Measurements from ENCODE around the gene CCDC175. TPM values are rescaled to one million over a fixed set of nuclear protein-coding genes. Genes with fewer than 3 reads are reported as not detected.

CCDC175 gene
- total RNA-seq, 1 donor from 2014 or later = 0.24 TPM

GRCh38 chr14:59510966-59511365 is 65.6 kb downstream of the CCDC175 start:
- H3K4me1 Mint-ChIP-seq = peaks cover 14% of the 10 kb centered on the region
- peaks cover 6% of the 10 kb centered on the region for H3K27me3 Mint-ChIP-seq (ENCODE audit: insufficient read depth, low read depth)
- TF ChIP-seq CTCF (IDR thresholded peaks at IDR 0.05) = no peak
- no peak for TF ChIP-seq EZH2phosphoT487 (IDR thresholded peaks at IDR 0.05)
- no peak for TF ChIP-seq EZH2 (IDR thresholded peaks at IDR 0.05)
- Histone ChIP-seq H3K4me3 (no peak overlapping the region), H3K27ac (no peak overlapping the region), H3K4me2 (no peak overlapping the region), H3F3A (ENCODE audit: low read depth) (peaks cover 22% of the 10 kb centered on the region), H2AFZ (replicated peaks) (no peak overlapping the region), H3K9me3 (ENCODE audit: low read depth) (no peaks in the 10 kb centered on the region), H3K27me3 (no peaks in the 10 kb centered on the region), H4K20me1 (ENCODE audit: low read depth) (no peaks in the 10 kb centered on the region), H3K9ac (no peak overlapping the region), H3K36me3 (no peaks in the 10 kb centered on the region), H3K79me2 (ENCODE audit: low read depth) (no peaks in the 10 kb centered on the region), H3K4me1 (peaks cover 12% of the 10 kb centered on the region)
- no peak overlapping the region for H3K4me3 Mint-ChIP-seq
- DNase-seq (ENCODE audit: low spot score) = no peak
- H3K9me3 Mint-ChIP-seq = peaks cover 8% of the 10 kb centered on the region
- no peak overlapping the region for H3K27ac Mint-ChIP-seq
- peaks cover 3% of the 10 kb centered on the region for H3K36me3 Mint-ChIP-seq

- Mint-ChIP-seq H3K27ac (no peak overlapping the region), H3K9me3 (peaks cover 8% of the 10 kb centered on the region), H3K36me3 (peaks cover 3% of the 10 kb centered on the region), H3K4me1 (peaks cover 14% of the 10 kb centered on the region), H3K4me3 (no peak overlapping the region), H3K27me3 (ENCODE audit: insufficient read depth, low read depth) (peaks cover 6% of the 10 kb centered on the region)
- H3K9me3 ChIP-seq (ENCODE audit: low read depth) = no peaks in the 10 kb centered on the region
- no peak overlapping the region for H3K4me3 ChIP-seq
- no peak overlapping the region for H3K9ac ChIP-seq
- no peak for DNase-seq (ENCODE audit: low spot score)
- H3K4me2 ChIP-seq = no peak overlapping the region
- no peak overlapping the region for H3K27ac ChIP-seq
- no peaks in the 10 kb centered on the region for H3K79me2 ChIP-seq (ENCODE audit: low read depth)
- H3K4me1 ChIP-seq = peaks cover 12% of the 10 kb centered on the region
- peaks cover 22% of the 10 kb centered on the region for H3F3A ChIP-seq (ENCODE audit: low read depth)
- H4K20me1 ChIP-seq (ENCODE audit: low read depth) = no peaks in the 10 kb centered on the region
- TF ChIP-seq CTCF (IDR thresholded peaks at IDR 0.05) = no peak
- TF ChIP-seq EZH2phosphoT487 (IDR thresholded peaks at IDR 0.05) = no peak
- TF ChIP-seq EZH2 (IDR thresholded peaks at IDR 0.05) = no peak
- H2AFZ ChIP-seq (replicated peaks) = no peak overlapping the region
- no peaks in the 10 kb centered on the region for H3K27me3 ChIP-seq
- H3K36me3 ChIP-seq = no peaks in the 10 kb centered on the region
Observed at GRCh38 chr14:59510001-59510400, 66.6 kb downstream of the CCDC175 start.

- no peaks in the 10 kb centered on the region for H4K20me1 ChIP-seq (ENCODE audit: low read depth)
- Mint-ChIP-seq H3K4me1 (peaks cover 14% of the 10 kb centered on the region), H3K27me3 (ENCODE audit: insufficient read depth, low read depth) (peaks cover 6% of the 10 kb centered on the region), H3K9me3 (peaks cover 6% of the 10 kb centered on the region), H3K4me3 (no peak overlapping the region), H3K27ac (no peak overlapping the region), H3K36me3 (peaks cover 3% of the 10 kb centered on the region)
- no peak overlapping the region for H3K4me3 ChIP-seq
- H3K27me3 ChIP-seq = no peaks in the 10 kb centered on the region
- no peak for DNase-seq (ENCODE audit: low spot score)
- no peak overlapping the region for H3K4me2 ChIP-seq
- H3F3A ChIP-seq (ENCODE audit: low read depth) = peaks cover 22% of the 10 kb centered on the region
- no peak overlapping the region for H2AFZ ChIP-seq (replicated peaks)
- H3K9me3 ChIP-seq (ENCODE audit: low read depth) = no peaks in the 10 kb centered on the region
- peaks cover 4% of the 10 kb centered on the region for H3K36me3 ChIP-seq
- H3K4me1 ChIP-seq = peaks cover 12% of the 10 kb centered on the region
- no peak overlapping the region for H3K9ac ChIP-seq
- H3K79me2 ChIP-seq (ENCODE audit: low read depth) = no peaks in the 10 kb centered on the region
- no peak overlapping the region for H3K27ac ChIP-seq
- TF ChIP-seq EZH2 (IDR thresholded peaks at IDR 0.05) (no peak), EZH2phosphoT487 (IDR thresholded peaks at IDR 0.05) (no peak), CTCF (IDR thresholded peaks at IDR 0.05) (no peak)
Observed at GRCh38 chr14:59509101-59509500, 67.5 kb downstream of the CCDC175 start.

All from neural progenitor cell (in vitro differentiated cells).